HG02938 (cell line): ENCODE measurements around the gene ZEB1.
A peak's percentile ranks its signal among the peaks of the same experiment; 100 is the strongest.

ENCODE experiments used
- ATAC-seq: cut with Tn5 transposase; IDR thresholded peaks from one replicate; pipeline ENCODE4 v1.9.1; 2021; ENCODE audit warnings: mild to moderate bottlenecking, moderate library complexity; ENCODE audit not compliant: unreplicated experiment

Gene ZEB1

GRCh38 chr10:31318854-31319601 lies at the start of gene ZEB1:
ZEB1 (plus strand) TSS chr10:31319216; CDS start chr10:31319235, 19 bp downstream.
- peak; percentile 31 for ATAC-seq

- no peak for ATAC-seq
Observed at GRCh38 chr10:31270954-31271353, 48.1 kb upstream of the ZEB1 start.

- no peak for ATAC-seq
Observed at GRCh38 chr10:31272841-31273240, 46.2 kb upstream of the ZEB1 start.

- no peak for ATAC-seq
Observed at GRCh38 chr10:31273789-31274188, 45.2 kb upstream of the ZEB1 start.

GRCh38 chr10:31274310-31274709 lies 44.7 kb upstream of the ZEB1 start:
- no peak for ATAC-seq

GRCh38 chr10:31278279-31278941 lies 40.6 kb upstream of the ZEB1 start:
- no peak for ATAC-seq

DNA sequence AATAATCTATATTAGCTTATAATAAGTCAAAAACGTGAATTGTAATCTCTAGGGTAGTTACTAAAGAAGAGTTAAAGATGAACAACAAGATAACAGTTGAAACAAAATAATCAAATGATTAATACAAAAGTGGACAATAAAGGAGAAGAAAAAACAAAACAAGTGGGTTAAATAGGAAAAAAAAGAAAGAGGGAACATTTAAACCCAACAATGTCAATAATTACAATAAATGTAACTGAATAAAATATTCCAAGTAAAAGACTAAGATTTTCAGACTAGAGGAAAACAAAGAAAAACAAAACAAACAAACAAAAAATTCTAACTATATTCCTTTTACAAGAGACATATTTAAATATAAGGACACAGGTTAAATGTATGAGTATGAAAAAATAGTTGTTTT lies 38.0 kb upstream of the ZEB1 start:
- no peak for ATAC-seq

DNA sequence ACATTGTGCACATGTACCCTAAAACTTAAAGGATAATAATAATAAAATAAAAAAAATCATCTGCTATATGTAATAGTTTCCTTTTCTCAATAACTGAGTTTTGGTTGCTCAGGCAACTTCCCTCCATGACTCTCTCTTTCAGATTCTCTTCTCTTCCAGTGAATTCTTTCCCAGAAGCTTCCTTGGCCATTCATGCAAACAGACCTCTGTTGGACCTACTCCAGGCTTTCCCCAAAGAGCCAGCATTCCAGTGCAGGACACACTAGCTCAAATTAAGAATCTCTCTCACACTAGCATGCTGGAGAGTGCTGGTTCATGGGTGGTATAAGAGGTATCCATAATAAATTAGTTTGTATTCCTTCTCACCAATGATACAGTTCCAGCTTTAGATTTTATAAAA lies 31.0 kb upstream of the ZEB1 start:
- no peak for ATAC-seq

DNA sequence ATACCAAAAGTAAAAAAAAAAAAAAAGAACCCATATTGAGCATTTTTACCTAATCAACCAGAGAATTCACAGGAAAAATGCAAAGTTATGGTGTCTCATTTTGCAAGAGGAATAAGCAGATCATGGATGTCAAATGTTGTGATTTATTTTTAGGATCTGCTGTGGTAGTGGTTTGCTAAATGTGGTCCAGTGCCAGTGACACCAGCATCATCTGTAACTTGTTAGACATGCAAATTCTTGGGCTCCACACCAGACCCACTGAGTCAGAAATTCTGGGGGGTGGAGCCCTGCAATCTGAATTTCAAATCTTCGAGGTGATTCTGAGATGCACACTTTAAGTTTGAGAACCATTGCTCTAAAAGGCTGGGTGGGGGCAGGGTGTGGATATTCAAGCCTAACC lies 30.1 kb upstream of the ZEB1 start:
- ATAC-seq = no peak

DNA sequence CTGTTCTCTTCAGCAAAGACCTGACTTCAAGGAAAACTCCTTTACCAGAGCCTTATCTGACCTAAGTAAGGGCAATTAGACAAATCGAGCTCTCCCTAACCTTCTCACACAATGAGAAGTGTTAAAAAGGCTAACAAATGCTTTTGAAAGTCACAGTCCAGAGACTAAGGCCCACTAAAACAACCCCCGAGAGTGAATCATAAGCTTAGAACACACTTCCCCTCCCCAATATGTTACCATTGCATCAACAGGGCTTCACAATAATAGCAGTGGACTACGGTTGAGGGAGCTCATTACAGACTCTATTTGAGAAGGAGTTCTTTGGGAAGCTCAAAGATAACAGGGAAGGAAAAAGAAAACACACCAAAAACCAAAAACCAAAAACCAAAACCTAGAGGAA lies 28.6 kb upstream of the ZEB1 start:
- no peak for ATAC-seq

- ATAC-seq = no peak
Observed at GRCh38 chr10:31291123-31291522, 27.9 kb upstream of the ZEB1 start.

GRCh38 chr10:31294558-31294957 lies 24.5 kb upstream of the ZEB1 start:
- no peak for ATAC-seq

- ATAC-seq = no peak
Observed at GRCh38 chr10:31296754-31297153, 22.3 kb upstream of the ZEB1 start.

DNA sequence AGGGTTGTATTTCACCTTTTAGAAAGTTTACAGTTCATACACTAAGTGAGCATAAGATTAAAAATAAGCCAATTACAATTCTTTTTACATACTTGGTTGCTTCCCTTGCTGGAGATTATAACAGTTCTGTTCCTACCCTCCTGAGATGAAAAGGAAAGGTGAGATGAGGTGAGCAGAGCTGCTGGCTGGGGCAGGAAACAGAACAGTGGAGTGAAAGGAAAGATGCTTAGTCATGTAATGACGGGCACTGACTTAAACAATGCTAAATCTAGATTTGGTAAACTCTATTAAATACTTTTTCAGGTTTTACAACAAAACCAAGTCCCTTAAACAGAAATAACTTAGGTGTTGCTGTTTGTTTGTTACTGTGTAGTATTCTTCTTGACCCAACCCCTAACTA lies 19.9 kb upstream of the ZEB1 start:
- no peak for ATAC-seq

DNA sequence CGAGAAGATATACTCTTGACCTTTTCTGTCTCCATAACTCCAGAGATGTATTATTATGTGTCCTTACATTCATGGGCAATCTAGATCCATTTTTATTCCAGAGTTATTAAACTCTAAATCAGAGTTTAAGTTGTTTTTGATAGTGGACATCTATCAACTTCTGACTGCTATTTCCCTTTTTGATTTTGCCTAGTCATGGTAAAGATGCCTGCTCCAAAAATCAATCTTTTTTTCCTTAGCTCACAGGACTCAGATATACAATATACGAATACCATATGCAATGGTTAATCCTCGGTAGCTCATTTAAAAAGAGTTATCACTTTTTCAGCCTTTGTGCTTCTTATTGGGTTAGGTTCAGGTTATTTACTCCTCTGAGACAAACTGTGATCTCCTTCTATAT lies 15.8 kb upstream of the ZEB1 start:
- no peak for ATAC-seq

DNA sequence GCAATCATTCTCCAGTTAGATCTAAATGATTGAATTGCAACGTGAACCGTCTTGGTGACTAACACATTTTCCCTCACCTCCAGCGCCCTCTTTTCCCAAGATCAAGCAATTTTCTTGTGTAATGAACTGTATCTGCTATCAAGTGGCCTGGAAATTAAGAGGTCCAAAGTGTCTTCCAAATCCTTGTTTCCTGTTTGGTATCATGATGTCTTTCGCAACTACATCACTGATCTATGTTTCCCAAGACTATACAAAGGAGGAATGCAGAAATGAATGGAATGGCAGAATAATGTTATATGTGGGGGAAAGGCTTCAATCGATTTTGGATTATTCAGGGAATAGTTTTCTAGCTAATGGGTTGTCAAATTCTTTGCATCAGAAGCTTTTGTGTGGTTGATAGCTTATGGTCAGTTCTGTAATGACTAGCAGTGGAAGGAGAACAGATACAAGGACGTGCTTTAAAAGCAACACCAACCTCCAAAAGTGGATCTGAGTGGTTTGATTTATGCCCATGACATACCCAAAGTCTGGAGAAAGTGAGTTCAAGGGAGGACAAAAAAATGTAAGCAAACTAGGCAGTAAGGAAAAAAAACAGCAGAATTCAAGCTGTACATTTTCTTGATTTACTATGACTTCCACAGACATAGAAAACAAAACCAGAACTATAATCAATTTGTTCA lies 14.6 kb upstream of the ZEB1 start:
- no peak for ATAC-seq

GRCh38 chr10:31313396-31313795 lies 5.6 kb upstream of the ZEB1 start:
- no peak for ATAC-seq

GRCh38 chr10:31314256-31315150 lies 4.5 kb upstream of the ZEB1 start:
- no peak for ATAC-seq

DNA sequence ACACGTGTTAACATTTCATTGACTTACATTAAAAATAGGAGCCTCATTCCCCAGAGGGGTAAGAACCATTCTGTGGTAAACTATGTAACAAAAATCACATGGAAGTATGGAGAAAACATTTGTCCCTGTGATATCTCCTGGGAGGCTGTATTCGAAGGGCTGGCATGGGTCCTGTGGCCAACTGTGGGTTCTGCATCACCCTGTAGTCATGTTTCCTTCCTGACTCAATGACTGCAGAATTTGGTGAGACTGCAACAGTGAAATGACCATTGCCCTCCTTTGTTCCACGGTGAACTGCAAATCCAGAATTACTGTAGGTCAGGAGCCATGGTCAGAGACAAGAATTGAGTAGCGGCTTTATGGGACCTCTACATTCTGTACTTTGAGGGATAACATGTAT lies 3.6 kb upstream of the ZEB1 start:
- ATAC-seq = no peak

DNA sequence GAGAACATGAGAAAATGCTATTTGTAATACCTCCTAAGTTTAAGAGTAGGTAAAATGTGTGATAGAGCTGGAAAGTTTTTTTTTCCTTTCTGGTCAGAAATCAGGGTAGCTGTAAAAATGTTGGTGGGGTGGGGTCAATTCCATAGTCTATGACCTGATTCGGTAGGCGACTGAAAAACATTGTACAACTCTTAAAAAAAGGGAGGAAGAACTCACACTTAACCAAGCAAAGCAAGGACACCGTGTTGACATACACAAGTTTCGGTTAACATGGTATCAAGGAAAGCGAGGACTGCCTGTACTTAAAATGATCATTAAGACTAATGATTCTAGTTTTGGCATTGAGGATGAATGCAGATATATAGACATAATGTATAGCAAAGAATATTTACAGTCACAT lies 1.8 kb upstream of the ZEB1 start:
- ATAC-seq = no peak
